GM11168 (cell line): ENCODE data around the gene LENG1.

Experiments used
- in situ Hi-C: fragments of 300-500 bp; cut with MboI; formaldehyde crosslinking; loops from one replicate; pipeline ENCODE4 v1.12.0; 2022; ENCODE audit warnings: low sequenced_read_pairs; ENCODE audit not compliant: unreplicated experiment

The LENG1 gene

GRCh38 chr19:54168174-54168917, 8.8 kb upstream of the LENG1 start:
- in situ Hi-C loops = no loop called here

- in situ Hi-C loops = no loop called here
Observed at GRCh38 chr19:54165222-54165621, 5.7 kb upstream of the LENG1 start.

GRCh38 chr19:54164369-54165068, 5.0 kb upstream of the LENG1 start:
- in situ Hi-C loops = no loop called here

GRCh38 chr19:54162884-54163283, 3.4 kb upstream of the LENG1 start:
- in situ Hi-C loops = no loop called here

GRCh38 chr19:54162241-54162805, 2.8 kb upstream of the LENG1 start:
- in situ Hi-C loops = no loop called here

- in situ Hi-C loops = no loop called here
Observed at GRCh38 chr19:54160854-54161253, 1.3 kb upstream of the LENG1 start.

- in situ Hi-C loops = no loop called here
Observed at GRCh38 chr19:54160182-54160811, 776 bp upstream of the LENG1 start.

- in situ Hi-C loops = no loop called here
Observed at GRCh38 chr19:54158812-54159351, 639 bp downstream of the LENG1 start.

GRCh38 chr19:54156953-54157352, 2.6 kb downstream of the LENG1 start:
- in situ Hi-C loops = no loop called here

- in situ Hi-C loops = no loop called here
Observed at GRCh38 chr19:54156490-54156889, 3.0 kb downstream of the LENG1 start.

GRCh38 chr19:54155694-54156093, 3.8 kb downstream of the LENG1 start:
- in situ Hi-C loops = no loop called here

GRCh38 chr19:54154603-54155345, 4.7 kb downstream of the LENG1 start:
- in situ Hi-C loops = no loop called here

- in situ Hi-C loops = no loop called here
Observed at GRCh38 chr19:54153731-54154326, 5.7 kb downstream of the LENG1 start.

GRCh38 chr19:54152878-54153524, 6.5 kb downstream of the LENG1 start:
- in situ Hi-C loops = no loop called here

GRCh38 chr19:54152267-54152666, 7.3 kb downstream of the LENG1 start:
- in situ Hi-C loops = no loop called here

- in situ Hi-C loops = no loop called here
Observed at GRCh38 chr19:54151362-54152035, 8.0 kb downstream of the LENG1 start.

GRCh38 chr19:54149021-54149812, 10.3 kb downstream of the LENG1 start:
- in situ Hi-C loops = no loop called here

GRCh38 chr19:54148158-54148557, 11.4 kb downstream of the LENG1 start:
- in situ Hi-C loops = no loop called here
